Esophagus (tissue), 2 donors: Measurements from ENCODE around the gene FAM53B. TPM values are rescaled to one million over a fixed set of nuclear protein-coding genes. Genes with fewer than 3 reads are reported as not detected.
"Not testable (repeated sequence)": the region's sequence is repeated elsewhere in the genome, so short reads cannot be mapped to it uniquely, and the experiment has no call there.

ENCODE experiments used
- H3K27ac ChIP-seq, 2 donors: one replicate each; pipeline ENCODE4 v1.5.1; 2013; ENCODE audit warnings: low read depth in 2 of 2, mild to moderate bottlenecking in 2 of 2, inconsistent platforms in 1 of 2, low read length in 1 of 2, moderate library complexity in 1 of 2
- H3K27me3 ChIP-seq, 2 donors: one replicate each; pipeline ENCODE4 v1.6.1; 2013; ENCODE audit warnings: low read length in 2 of 2, control low read depth in 1 of 2, mild to moderate bottlenecking in 1 of 2; ENCODE audit not compliant: insufficient read depth in 2 of 2, control insufficient read depth in 1 of 2
- H3K36me3 ChIP-seq, 2 donors: one replicate each; pipeline ENCODE4 v1.6.1; 2013; ENCODE audit warnings: low read length in 1 of 2; ENCODE audit not compliant: control insufficient read depth in 2 of 2, insufficient read depth in 2 of 2
- H3K4me1 ChIP-seq, 2 donors: one replicate each; pipeline ENCODE4 v1.6.1; 2013; ENCODE audit warnings: low read length in 1 of 2; ENCODE audit not compliant: control insufficient read depth in 2 of 2, insufficient read depth in 2 of 2
- H3K4me3 ChIP-seq, 2 donors: one replicate each; pipeline ENCODE4 v1.5.1; 2013; ENCODE audit warnings: low read length in 2 of 2, mild to moderate bottlenecking in 2 of 2, low read depth in 1 of 2, moderate library complexity in 1 of 2
- H3K9me3 ChIP-seq, 2 donors: one replicate each; pipeline ENCODE4 v1.6.1; 2013; ENCODE audit warnings: mild to moderate bottlenecking in 2 of 2, low read depth in 1 of 2, low read length in 1 of 2, moderate library complexity in 1 of 2; ENCODE audit not compliant: control insufficient read depth in 2 of 2, insufficient read depth in 1 of 2
- WGBS, 2 donors: extraction: QIAGEN DNeasy Blood & Tissue Kit; methylation state at CpG; one replicate each; pipeline ENCODE4 v1.1.7; 2013; 5-methylcytosine and 5-hydroxymethylcytosine counted together
- polyA plus RNA-seq, 2 donors: library from polyadenylated mRNA; stranded (reverse); fragments of 200-250 nt; gene quantifications; one replicate each; pipeline ENCODE4 v1.2.3, GENCODE V29; 2013
- donor health status: healthy with polysubstance abuse.
- donor health status: Bipolar disorder and iron deficiency.

FAM53B gene, protein sequence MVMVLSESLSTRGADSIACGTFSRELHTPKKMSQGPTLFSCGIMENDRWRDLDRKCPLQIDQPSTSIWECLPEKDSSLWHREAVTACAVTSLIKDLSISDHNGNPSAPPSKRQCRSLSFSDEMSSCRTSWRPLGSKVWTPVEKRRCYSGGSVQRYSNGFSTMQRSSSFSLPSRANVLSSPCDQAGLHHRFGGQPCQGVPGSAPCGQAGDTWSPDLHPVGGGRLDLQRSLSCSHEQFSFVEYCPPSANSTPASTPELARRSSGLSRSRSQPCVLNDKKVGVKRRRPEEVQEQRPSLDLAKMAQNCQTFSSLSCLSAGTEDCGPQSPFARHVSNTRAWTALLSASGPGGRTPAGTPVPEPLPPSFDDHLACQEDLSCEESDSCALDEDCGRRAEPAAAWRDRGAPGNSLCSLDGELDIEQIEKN
- polyA plus RNA-seq = 10 to 100 TPM in 1 of 2 donors, 1 to 10 TPM in 1; 9.0 to 16.8 TPM

DNA sequence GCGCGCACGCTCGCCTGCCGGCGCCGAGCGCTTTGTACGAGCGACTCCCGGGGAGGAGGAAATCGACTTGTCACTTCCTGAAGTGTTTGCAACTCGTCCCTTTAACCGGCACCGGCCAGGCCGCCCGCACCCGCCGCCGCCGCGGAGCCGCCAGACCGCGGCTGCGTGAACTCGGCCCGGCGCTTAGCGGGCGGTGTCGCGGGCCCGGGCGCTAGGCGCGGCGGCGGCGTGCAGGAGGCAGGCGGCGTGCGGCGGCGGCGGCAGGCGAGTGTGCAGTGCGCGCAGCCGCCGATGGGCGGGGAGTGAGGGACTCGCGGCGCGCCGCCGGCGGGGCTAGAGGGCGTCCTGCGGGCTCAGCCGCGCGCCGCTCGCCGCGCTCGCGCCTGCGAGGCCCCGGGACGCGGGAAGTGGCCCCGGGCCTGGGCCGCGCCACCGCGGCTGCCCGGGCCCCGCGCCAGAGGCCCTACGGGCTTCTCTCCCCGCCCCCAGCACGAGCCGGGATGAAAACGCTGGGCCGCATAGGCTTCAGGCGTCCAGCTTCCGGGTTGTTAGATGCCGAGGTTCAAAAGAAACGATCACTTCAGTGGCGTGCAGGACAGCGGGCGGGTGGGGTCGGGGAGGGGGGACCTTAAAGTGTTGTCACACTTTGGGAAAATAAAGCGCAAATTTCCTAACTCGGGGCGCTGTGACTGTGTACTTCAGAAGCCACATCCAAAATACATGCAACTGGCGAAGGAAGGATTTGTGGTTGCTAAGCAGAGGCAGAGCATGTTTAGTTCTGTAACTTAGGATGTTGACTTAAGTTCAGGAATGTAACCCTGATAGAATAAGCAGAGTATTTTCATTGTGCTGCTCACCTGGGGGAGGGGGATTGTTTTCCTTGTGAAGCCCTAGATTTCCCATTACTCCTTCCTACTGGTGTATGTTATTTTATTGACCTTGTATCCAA is at the start of gene FAM53B:
FAM53B (minus strand) TSS at position 277 of the 949 bp plus-strand sequence. CDS start 37,665 bp downstream, outside the sequence.
- peak within 1 kb of the TSS; percentile 86 to 95 for H3K27ac ChIP-seq
- H3K4me1 ChIP-seq = peaks cover 0 to 4% of the 10 kb centered on the region in 2 donors
- H3K27me3 ChIP-seq = no peaks in the 10 kb centered on the region
- 0 to 1% methylated on average over 72 to 100 of the region's 100 CpGs for WGBS, 2 donors
- H3K9me3 ChIP-seq = no peaks in the 10 kb centered on the region
- H3K4me3 ChIP-seq = peak within 1 kb of the TSS; percentile 70 to 73
- H3K36me3 ChIP-seq = no peaks in the 10 kb centered on the region

GRCh38 chr10:124792998-124793352 is 48.8 kb upstream of the FAM53B start:
- Histone ChIP-seq H3K9me3 (no peaks in the 10 kb centered on the region), H3K4me1 (no peaks in the 10 kb centered on the region), H3K4me3 (no peak overlapping the region), H3K27ac (no peak overlapping the region), H3K27me3 (no peaks in the 10 kb centered on the region), H3K36me3 (no peaks in the 10 kb centered on the region)
- WGBS, 2 donors = 93 to 96% methylated on average over 11 of the region's 11 CpGs

GRCh38 chr10:124791547-124792348 is 47.6 kb upstream of the FAM53B start, which contains the start of gene EEF1AKMT2:
TSS of gene EEF1AKMT2 (minus strand) at chr10:124791887. CDS start at chr10:124791833, 54 bp downstream.
- H3K36me3 ChIP-seq = no peaks in the 10 kb centered on the region
- no peaks in the 10 kb centered on the region for H3K4me1 ChIP-seq
- no peaks in the 10 kb centered on the region for H3K9me3 ChIP-seq
- H3K4me3 ChIP-seq = peak within 1 kb of the TSS; percentile 75 to 100
- peak within 1 kb of the TSS; percentile 86 to 87 for H3K27ac ChIP-seq
- WGBS, 2 donors = 0% methylated on average over 78 to 79 of the region's 79 CpGs
- H3K27me3 ChIP-seq = no peaks in the 10 kb centered on the region

GRCh38 chr10:124782900-124783299 is 38.7 kb upstream of the FAM53B start:
- H3K36me3 ChIP-seq = not testable (repeated sequence)

GRCh38 chr10:124768791-124769190 is 24.6 kb upstream of the FAM53B start:
- 95 to 98% methylated on average over 2 of the region's 2 CpGs for WGBS, 2 donors

More at GRCh38 chr10:124782900-124783299, 38.7 kb upstream of the FAM53B start:
- not testable (repeated sequence) for H3K27ac ChIP-seq, H3K4me1 ChIP-seq, H3K27me3 ChIP-seq, H3K4me3 ChIP-seq, H3K9me3 ChIP-seq
- 96 to 100% methylated on average over 1 of the region's 1 CpG for WGBS, 2 donors

DNA sequence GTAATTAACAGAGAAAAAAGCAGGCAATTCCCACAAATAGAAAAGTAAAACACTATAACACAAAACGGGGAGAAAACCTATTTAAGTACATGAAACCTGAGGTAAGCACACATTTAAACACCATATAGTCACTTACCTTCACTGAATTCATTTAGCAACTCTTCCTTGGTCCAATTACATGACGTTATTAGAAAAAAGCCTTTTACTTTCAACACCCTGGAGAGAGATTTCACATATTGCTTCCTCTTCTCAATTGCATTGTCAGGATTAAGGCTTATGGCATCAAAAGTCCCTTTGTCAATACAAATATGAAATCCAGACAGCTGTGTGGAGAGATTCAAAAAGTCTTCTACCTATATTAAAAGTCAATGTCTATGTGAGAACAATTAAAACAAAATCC is 21.1 kb upstream of the FAM53B start:
- H3K36me3 ChIP-seq = no peaks in the 10 kb centered on the region
- WGBS, 2 donors = 86 to 87% methylated on average over 2 of the region's 2 CpGs
- no peaks in the 10 kb centered on the region for H3K9me3 ChIP-seq
- no peaks in the 10 kb centered on the region for H3K27me3 ChIP-seq
- no peak overlapping the region for H3K4me3 ChIP-seq
- H3K4me1 ChIP-seq = no peaks in the 10 kb centered on the region
- no peak overlapping the region for H3K27ac ChIP-seq

More at GRCh38 chr10:124768791-124769190, 24.6 kb upstream of the FAM53B start:
- H3K27me3 ChIP-seq = no peaks in the 10 kb centered on the region
- H3K27ac ChIP-seq = no peak overlapping the region
- no peaks in the 10 kb centered on the region for H3K9me3 ChIP-seq
- H3K4me1 ChIP-seq = no peaks in the 10 kb centered on the region
- no peak overlapping the region for H3K4me3 ChIP-seq
- H3K36me3 ChIP-seq = no peaks in the 10 kb centered on the region

DNA sequence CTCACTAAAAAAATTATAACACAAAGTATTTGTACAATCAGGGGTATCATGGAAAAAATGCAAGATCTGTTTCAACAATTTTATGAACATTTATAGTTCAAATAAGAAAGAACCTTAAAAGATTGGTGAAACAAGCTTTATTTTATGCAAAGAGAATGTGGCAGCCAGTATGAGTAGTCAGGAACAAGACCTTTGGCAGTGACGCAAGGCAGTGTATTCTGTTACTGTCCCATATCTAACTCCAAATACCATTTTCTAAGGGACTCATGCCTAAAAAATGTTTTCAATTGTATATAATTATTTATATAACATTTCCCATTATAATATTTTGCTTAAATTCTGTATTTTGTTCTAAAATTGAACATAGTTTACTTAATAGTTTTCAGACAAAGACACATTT is 19.1 kb upstream of the FAM53B start:
- no peak overlapping the region for H3K4me3 ChIP-seq
- no peak overlapping the region for H3K27ac ChIP-seq
- H3K9me3 ChIP-seq = no peaks in the 10 kb centered on the region
- no peaks in the 10 kb centered on the region for H3K27me3 ChIP-seq
- no peaks in the 10 kb centered on the region for H3K4me1 ChIP-seq
- H3K36me3 ChIP-seq = peaks cover 0 to 4% of the 10 kb centered on the region in 2 donors
- 94 to 96% methylated on average over 1 of the region's 1 CpG for WGBS, 2 donors

- WGBS, 2 donors = 90% methylated on average over 5 of the region's 5 CpGs
- Histone ChIP-seq H3K4me1 (no peaks in the 10 kb centered on the region), H3K27me3 (no peaks in the 10 kb centered on the region), H3K27ac (no peak overlapping the region), H3K36me3 (peaks cover 0 to 4% of the 10 kb centered on the region in 2 donors), H3K9me3 (no peaks in the 10 kb centered on the region), H3K4me3 (no peak overlapping the region)
These were observed 18.1 kb upstream of the FAM53B start for GRCh38 chr10:124762281-124762680.
